HL-60/S4 treated with retinoic acid at 250 ng/mL for 4 days and 3 days (cell line): ENCODE data around the gene TMEM214.
"Not testable (repeated sequence)": the region's sequence is repeated elsewhere in the genome, so short reads cannot be mapped to it uniquely, and the experiment has no call there.

Experiments
- in situ Hi-C: fragments of 300-500 bp; cut with MboI; formaldehyde crosslinking; loops from 2 replicates; pipeline ENCODE4 v1.7.0; 2022; ENCODE audit warnings: low sequenced_read_pairs

The TMEM214 gene

GRCh38 chr2:27065128-27065527, 32.4 kb downstream of the TMEM214 start:
- in situ Hi-C loops: no loop called here

GRCh38 chr2:27067385-27067784, 34.6 kb downstream of the TMEM214 start:
- in situ Hi-C loops: no loop called here

GRCh38 chr2:27069436-27069835, 36.7 kb downstream of the TMEM214 start:
- in situ Hi-C loops: no loop called here

GRCh38 chr2:27069961-27070618, 37.3 kb downstream of the TMEM214 start:
- in situ Hi-C loops: no loop called here

GRCh38 chr2:27070653-27071276, 38.0 kb downstream of the TMEM214 start:
- in situ Hi-C loops: no loop called here

- in situ Hi-C loops: no loop called here
Observed at GRCh38 chr2:27071277-27071989, 38.7 kb downstream of the TMEM214 start, which contains the start of gene OST4. Gene OST4 (minus strand): TSS chr2:27071654.

GRCh38 chr2:27071990-27072830, 39.4 kb downstream of the TMEM214 start:
- in situ Hi-C loops: no loop called here

GRCh38 chr2:27072920-27073319, 40.2 kb downstream of the TMEM214 start:
- in situ Hi-C loops: no loop called here

- in situ Hi-C loops: no loop called here
Observed at GRCh38 chr2:27073782-27074181, 41.0 kb downstream of the TMEM214 start.

GRCh38 chr2:27074738-27075565, 42.2 kb downstream of the TMEM214 start:
- in situ Hi-C loops: no loop called here

- in situ Hi-C loops: not testable (repeated sequence)
Observed at GRCh38 chr2:27075566-27075871, 42.8 kb downstream of the TMEM214 start.

GRCh38 chr2:27076323-27076722, 43.6 kb downstream of the TMEM214 start:
- in situ Hi-C loops: no loop called here

GRCh38 chr2:27077231-27077630, 44.5 kb downstream of the TMEM214 start:
- in situ Hi-C loops: no loop called here

- in situ Hi-C loops: no loop called here
Observed at GRCh38 chr2:27078267-27079194, 45.8 kb downstream of the TMEM214 start, which contains the start of gene EMILIN1. Gene EMILIN1 (plus strand): TSS chr2:27078615. CDS start chr2:27079066, 451 bp downstream.

GRCh38 chr2:27079233-27080139, 46.7 kb downstream of the TMEM214 start:
- in situ Hi-C loops: no loop called here

GRCh38 chr2:27080140-27080469, 47.3 kb downstream of the TMEM214 start:
- in situ Hi-C loops: no loop called here

- in situ Hi-C loops: no loop called here
Observed at GRCh38 chr2:27080603-27080936, 47.8 kb downstream of the TMEM214 start.

- in situ Hi-C loops: no loop called here
Observed at GRCh38 chr2:27081984-27082772, 49.4 kb downstream of the TMEM214 start.
